Stimulated activated CD8-positive, alpha-beta memory T cell treated with anti-CD3 and anti-CD28 coated beads, Interleukin-7, amount 100 ng/mL, for 1 hour (primary cell): ENCODE results near the gene IMMP2L.
"Not testable (repeated sequence)": the region's sequence is repeated elsewhere in the genome, so short reads cannot be mapped to it uniquely, and the experiment has no call there.

Experiments used
- DNase-seq, 2 donors: peaks; one replicate each; pipeline ENCODE4 v3.0.0-alpha.2; 2020; ENCODE audit warnings: low read depth in 2 of 2

IMMP2L gene

DNA sequence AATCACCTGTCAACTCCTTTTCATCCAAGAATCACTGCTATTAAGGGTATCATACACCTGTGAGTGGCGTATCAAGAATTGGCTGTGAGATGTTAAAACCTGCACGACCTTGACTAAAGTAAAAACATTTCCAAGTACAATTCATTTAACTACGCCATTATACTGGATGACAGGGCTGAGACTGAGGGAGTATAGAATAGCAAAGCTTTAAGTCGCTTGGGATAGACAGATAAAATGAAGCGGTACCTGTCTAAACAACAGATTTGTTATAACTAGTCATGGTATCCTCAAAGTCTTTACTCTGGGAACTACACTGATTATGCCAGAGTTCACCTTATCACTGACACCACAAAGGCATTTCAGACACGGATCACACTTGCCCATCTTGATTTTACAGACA is 837.5 kb downstream of the IMMP2L start:
- DNase-seq = no peak

DNA sequence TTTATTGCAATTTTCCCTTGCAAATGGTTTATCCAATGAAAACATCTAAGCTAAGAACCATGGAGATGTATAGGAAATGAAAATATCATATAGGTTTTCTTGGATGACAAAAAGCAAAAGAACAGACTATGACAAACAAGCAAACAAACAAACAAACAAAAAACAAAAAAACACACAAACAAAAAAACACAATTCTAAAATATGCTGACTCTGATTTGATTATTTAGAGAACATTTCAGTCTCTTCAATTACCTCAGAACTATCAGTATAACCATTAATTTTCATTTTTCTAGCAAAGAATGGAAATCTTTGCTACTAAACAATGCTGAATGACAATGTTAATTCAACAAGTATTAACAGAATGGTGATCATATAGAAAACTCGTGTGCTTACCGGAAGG is 840.9 kb downstream of the IMMP2L start:
- DNase-seq = no peak

DNA sequence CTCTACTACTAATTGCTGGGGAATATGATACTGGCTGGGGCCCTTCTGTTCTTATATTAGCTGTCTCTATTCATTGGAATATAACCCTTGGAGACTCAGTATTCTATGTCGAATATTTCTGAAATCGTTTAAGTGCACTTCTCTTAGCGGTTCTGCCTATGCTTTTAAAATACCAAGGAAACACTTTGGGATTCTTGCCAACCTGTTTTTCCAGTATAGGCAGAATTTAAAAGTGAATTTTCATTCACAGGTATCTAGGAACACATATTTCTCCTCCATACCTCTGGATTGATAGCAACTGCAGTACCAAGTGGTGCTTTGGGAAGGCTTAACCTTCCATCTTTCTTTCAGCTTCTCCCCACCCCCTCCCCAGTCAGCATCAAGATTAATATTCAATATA is 841.7 kb downstream of the IMMP2L start:
- DNase-seq = no peak

GRCh38 chr7:110719741-110720140 is 842.6 kb downstream of the IMMP2L start:
- no peak for DNase-seq

DNA sequence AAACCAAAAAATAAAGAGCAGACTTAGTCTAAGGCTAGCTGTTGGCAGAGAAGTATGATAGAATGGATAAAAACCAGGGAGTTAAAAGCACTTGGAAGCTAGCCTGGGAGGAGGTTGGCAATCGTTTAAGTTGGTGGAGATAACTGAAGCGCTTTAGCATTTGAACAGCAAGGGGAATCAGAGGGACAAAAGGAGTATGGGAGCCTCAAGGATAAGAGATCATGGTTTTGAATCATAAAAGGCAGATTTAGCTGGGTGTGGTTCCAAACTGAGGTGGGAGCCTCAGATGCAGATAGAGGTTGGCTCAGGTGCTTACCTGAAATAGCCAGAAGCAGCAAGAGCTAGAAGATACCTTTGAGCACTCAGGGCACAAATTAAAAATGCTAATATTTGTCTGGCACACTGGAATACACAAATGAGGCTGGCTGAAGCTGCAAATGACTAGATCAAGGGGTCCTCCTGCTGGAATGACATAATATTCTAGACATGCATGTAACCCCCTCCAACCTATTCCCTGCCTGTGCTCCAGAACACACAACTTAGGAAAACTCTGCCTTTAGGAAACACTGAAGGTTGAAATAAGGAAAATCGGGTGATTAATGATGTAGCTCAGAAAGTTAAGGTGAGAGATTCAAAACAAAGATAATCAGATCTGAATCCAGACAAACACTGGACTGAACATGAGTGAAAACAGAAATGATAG is 843.6 kb downstream of the IMMP2L start:
- no peak for DNase-seq

GRCh38 chr7:110704225-110704624 is 858.1 kb downstream of the IMMP2L start:
- no peak for DNase-seq

DNA sequence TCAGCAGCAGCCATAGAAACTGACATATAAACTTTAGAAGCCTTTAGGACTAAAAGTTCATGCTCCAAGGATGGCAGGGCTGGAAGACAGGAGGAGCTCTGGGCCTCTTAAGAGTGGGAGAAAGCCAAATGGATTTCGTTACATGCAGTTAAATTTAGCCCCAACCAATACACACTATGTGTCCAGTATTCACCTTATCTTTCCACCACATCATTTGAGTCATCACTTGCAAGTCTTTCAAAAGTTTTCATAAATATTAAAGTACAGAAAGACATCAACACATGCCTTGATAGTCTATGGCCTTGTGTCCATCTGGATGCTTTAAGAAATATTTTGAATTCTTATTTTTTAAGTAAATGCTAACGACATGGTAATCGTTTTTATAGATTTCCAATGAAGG is 863.7 kb downstream of the IMMP2L start:
- DNase-seq = no peak

DNA sequence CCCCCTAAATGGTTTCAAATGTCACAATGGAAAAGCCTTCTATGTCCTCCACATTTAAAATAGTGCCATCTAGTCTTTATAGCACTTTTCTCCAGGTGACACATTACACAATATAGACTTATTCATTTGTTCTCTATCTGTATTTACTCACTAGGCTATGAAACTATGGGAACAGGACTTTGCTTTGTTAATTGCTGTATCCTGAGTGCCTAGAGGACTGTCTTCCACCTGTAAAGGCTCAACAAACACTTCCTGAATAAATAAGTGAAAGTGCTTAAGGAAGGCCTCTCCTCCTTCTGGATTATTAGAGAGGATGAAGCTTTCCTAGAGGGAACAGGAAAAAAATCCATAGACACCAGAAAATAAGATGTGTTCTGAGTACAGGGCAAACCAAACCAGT is 868.9 kb downstream of the IMMP2L start:
- DNase-seq = no peak

- no peak for DNase-seq
Observed at GRCh38 chr7:110688908-110689307, 873.4 kb downstream of the IMMP2L start.

DNA sequence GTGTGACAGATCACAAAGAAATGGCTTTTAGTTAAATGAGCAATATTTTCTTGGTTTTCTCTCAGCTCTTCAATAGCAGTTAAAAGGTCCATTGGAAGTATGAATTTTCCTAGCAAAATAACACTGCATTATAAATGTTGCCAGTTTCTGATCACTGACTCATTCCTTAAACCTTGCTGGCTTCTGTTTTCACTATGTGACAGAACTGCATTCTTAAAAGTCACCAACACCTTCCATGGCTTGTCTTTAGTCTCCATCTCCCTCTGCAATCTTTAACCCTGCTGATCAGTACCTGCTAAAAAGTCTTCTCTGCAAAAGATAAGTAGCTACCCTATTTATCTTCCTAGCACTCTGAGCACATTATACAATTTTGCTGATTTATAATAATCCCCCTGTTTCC is 876.4 kb downstream of the IMMP2L start:
- DNase-seq = no peak

- no peak for DNase-seq
Observed at GRCh38 chr7:110681941-110682340, 880.4 kb downstream of the IMMP2L start.

DNA sequence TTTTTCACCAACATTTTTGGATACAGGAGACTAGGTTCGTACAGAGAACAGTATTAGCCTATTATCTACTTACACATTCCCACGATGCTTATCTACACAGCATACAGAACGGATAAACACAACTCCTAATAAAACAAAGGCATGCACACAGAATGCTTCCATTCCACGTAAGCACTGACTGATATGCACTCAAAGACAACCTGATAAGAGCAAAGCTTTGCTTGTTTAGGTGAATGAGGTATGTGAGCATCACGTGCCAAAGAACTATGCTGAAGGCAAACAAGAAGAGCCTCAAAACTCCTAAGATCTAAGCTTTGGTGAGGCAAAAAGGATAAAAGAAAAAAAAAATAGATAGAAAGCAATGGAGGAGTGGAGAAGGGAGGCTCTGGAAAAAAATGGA is 884.9 kb downstream of the IMMP2L start:
- DNase-seq = no peak

- no peak for DNase-seq
Observed at GRCh38 chr7:110676785-110677184, 885.5 kb downstream of the IMMP2L start.

- DNase-seq = no peak
Observed at GRCh38 chr7:110675383-110676103, 886.7 kb downstream of the IMMP2L start.

GRCh38 chr7:110673148-110673547 is 889.1 kb downstream of the IMMP2L start:
- no peak for DNase-seq

GRCh38 chr7:110669410-110669809 is 892.9 kb downstream of the IMMP2L start:
- DNase-seq = no peak

DNA sequence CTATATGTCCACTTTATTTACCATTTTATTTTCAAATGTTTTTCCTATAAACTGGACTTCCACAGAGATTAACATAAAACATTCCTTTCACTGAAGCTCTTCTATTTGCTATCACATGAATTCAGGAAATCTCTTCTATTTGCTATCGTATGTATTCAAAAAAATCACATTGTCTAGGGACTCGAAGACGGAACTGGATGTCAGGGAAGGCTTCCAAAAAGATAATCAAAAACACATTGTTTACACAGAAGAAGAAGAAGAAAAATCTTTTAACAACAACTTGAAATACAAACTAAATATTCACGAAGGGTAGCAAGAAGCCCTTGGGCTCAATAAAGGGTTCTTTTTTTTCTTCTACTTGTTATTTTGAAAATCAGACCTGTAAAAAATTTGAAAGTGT is 897.5 kb downstream of the IMMP2L start:
- DNase-seq = no peak

- not testable (repeated sequence) for DNase-seq
Observed at GRCh38 chr7:110660637-110661036, 901.7 kb downstream of the IMMP2L start.

DNA sequence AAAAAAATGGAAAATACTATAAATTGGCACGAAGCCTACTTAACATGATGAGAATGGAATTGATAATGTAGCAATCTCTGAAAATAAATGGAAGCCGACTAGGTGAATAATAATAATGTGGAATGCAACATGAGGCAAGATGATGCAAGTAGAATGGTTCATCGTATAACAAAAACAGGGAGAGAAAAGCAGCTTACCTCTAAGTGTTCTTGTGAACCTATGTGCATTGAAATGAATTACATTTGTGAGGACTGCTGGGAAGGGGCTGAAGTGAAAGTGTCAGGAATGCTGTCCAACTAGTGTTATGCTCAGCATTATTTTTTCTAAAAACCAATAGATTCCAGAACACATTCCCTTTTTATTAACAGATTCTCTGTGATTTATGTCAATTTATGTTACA is 912.0 kb downstream of the IMMP2L start:
- DNase-seq = no peak

DNA sequence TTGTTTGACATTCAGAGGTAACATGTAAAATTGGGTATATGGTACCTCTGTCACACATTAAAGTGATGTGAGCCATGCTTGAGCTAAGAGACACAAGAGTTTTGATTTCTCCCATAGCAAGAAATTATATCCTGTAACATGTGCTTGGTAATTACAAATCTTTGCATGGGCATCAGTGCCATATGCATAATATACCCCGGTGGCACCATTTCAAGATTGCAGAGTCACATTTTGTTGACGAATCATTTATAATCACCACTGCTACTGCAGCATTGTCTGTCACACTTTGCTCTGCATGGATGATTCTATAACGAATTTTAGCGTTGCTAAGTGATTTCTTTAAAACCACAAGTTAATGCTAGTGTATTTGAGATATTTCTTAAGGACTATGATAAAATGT is 915.0 kb downstream of the IMMP2L start:
- no peak for DNase-seq

GRCh38 chr7:110646804-110647203 is 915.5 kb downstream of the IMMP2L start:
- DNase-seq = no peak

DNA sequence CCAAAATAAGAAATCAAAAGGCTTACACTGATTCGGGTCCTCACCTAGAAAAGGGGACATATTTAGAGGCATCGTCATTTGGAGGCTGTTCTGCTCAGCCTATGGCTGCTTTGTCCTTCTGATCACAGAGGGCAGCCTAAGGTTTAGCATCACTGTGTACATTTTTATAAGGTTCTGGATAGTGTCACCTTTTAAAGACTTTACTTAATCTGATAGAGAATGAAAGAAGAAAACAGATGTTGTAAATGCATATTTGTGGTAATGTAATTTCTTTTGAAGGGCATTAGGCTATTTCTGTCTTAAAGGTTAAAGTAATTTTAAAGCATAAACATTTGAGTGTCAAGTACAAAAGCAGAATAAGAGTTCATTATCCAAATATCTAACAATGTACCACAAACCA is 916.7 kb downstream of the IMMP2L start:
- no peak for DNase-seq

GRCh38 chr7:110645060-110645459 is 917.2 kb downstream of the IMMP2L start:
- no peak for DNase-seq

DNA sequence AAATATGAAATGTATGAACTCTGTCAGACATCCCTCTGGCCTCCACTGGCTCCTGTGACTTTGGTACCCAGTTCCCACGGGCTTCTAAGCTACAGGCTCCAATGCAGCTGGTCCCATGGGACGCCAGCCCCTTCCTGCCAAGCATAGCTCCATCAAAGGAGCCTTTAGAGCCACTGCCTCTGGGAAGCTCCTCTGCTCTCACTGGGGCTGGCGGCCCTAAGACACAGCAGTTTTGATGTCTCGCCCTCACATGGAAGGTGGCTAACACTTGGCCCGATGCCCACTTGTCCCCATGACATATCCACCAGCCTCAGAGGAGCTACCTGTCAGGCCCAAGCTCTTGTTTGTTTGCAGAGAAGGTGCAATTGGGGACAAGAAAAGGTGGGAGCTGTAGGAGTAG is 925.0 kb downstream of the IMMP2L start:
- DNase-seq = no peak
